COLO829 (cell line): ENCODE data around the gene DCC.

ENCODE experiments used
- DNase-seq: peaks from one replicate; pipeline ENCODE4 v3.0.0; 2012; ENCODE audit warnings: low spot score

Gene DCC

GRCh38 chr18:52933356-52933755 is 593.4 kb downstream of the DCC start:
- DNase-seq = no peak

- DNase-seq = no peak
Measured at GRCh38 chr18:52936931-52937330, 596.9 kb downstream of the DCC start.

- DNase-seq = no peak
Measured at GRCh38 chr18:52937840-52938239, 597.8 kb downstream of the DCC start.

- DNase-seq = no peak
Measured at GRCh38 chr18:52945552-52945951, 605.6 kb downstream of the DCC start.

GRCh38 chr18:52948868-52949444 is 609.0 kb downstream of the DCC start:
- DNase-seq = no peak

- DNase-seq = no peak
Measured at GRCh38 chr18:52950155-52950554, 610.2 kb downstream of the DCC start.

- no peak for DNase-seq
Measured at GRCh38 chr18:52953387-52953786, 613.4 kb downstream of the DCC start.

GRCh38 chr18:52963481-52963880 is 623.5 kb downstream of the DCC start:
- no peak for DNase-seq

GRCh38 chr18:52970686-52971085 is 630.7 kb downstream of the DCC start:
- no peak for DNase-seq

GRCh38 chr18:52971097-52971496 is 631.1 kb downstream of the DCC start:
- no peak for DNase-seq

- DNase-seq = no peak
Measured at GRCh38 chr18:52979892-52980291, 639.9 kb downstream of the DCC start.

- DNase-seq = no peak
Measured at GRCh38 chr18:52991246-52991645, 651.2 kb downstream of the DCC start.

GRCh38 chr18:52992041-52992440 is 652.0 kb downstream of the DCC start:
- DNase-seq = peak; percentile 8

- DNase-seq = no peak
Measured at GRCh38 chr18:52995875-52996274, 655.9 kb downstream of the DCC start.

- DNase-seq = no peak
Measured at GRCh38 chr18:52999633-53000032, 659.6 kb downstream of the DCC start.

- DNase-seq = no peak
Measured at GRCh38 chr18:53004798-53005197, 664.8 kb downstream of the DCC start.

- no peak for DNase-seq
Measured at GRCh38 chr18:53018791-53019190, 678.8 kb downstream of the DCC start.

GRCh38 chr18:53025247-53025646 is 685.2 kb downstream of the DCC start:
- no peak for DNase-seq

- no peak for DNase-seq
Measured at GRCh38 chr18:53028565-53028964, 688.6 kb downstream of the DCC start.

- no peak for DNase-seq
Measured at GRCh38 chr18:53033128-53033527, 693.1 kb downstream of the DCC start.

- DNase-seq = no peak
Measured at GRCh38 chr18:53038608-53039007, 698.6 kb downstream of the DCC start.

- DNase-seq = no peak
Measured at GRCh38 chr18:53040286-53040685, 700.3 kb downstream of the DCC start.

- DNase-seq = no peak
Measured at GRCh38 chr18:53056064-53056463, 716.1 kb downstream of the DCC start.

- no peak for DNase-seq
Measured at GRCh38 chr18:53070788-53071187, 730.8 kb downstream of the DCC start.

GRCh38 chr18:53080687-53081086 is 740.7 kb downstream of the DCC start:
- no peak for DNase-seq
